GM23338 (cell line): ENCODE data around the gene RET. TPM values are rescaled to one million over a fixed set of nuclear protein-coding genes. Genes with fewer than 3 reads are reported as not detected.

Experiments
- ATAC-seq: fragments of 200-7000 bp; cut with Tn5 transposase; 3 replicates; pipeline ENCODE4 v1.9.1; 2020
- DNase-seq: peaks from one replicate; pipeline ENCODE4 v3.0.0-alpha.2; 2015; ENCODE audit warnings: low spot score
- H2AFZ ChIP-seq: fragments of 200-600 bp; sonication (generic); 2 replicates; pipeline ENCODE4 v1.8.0; 2016; ENCODE audit warnings: antibody characterized with exemption, mild to moderate bottlenecking, moderate library complexity
- H3F3A ChIP-seq: fragments of 200-600 bp; sonication (generic); replicated peaks from 2 replicates; pipeline ENCODE4 v1.8.0; 2017; ENCODE audit warnings: antibody characterized with exemption, mixed run types, low read depth
- H3K27ac ChIP-seq: fragments of 200-600 bp; sonication (generic); 2 replicates; pipeline ENCODE4 v1.6.1; 2016; ENCODE audit warnings: low read depth
- H3K27me3 ChIP-seq: fragments of 200-600 bp; sonication (generic); 2 replicates; pipeline ENCODE4 v1.8.0; 2016; ENCODE audit warnings: mild to moderate bottlenecking, mixed run types, moderate library complexity; ENCODE audit not compliant: insufficient read depth
- H3K36me3 ChIP-seq: fragments of 200-600 bp; sonication (generic); 2 replicates; pipeline ENCODE4 v1.8.0; 2016; ENCODE audit warnings: mild to moderate bottlenecking; ENCODE audit not compliant: insufficient read depth
- H3K4me1 ChIP-seq: fragments of 200-600 bp; sonication (generic); 2 replicates; pipeline ENCODE4 v1.8.0; 2016; ENCODE audit warnings: mild to moderate bottlenecking, moderate library complexity; ENCODE audit not compliant: insufficient read depth
- H3K4me2 ChIP-seq: fragments of 200-600 bp; sonication (generic); 2 replicates; pipeline ENCODE4 v1.7.1; 2017; ENCODE audit warnings: mixed run types
- H3K4me3 ChIP-seq: fragments of 200-600 bp; sonication (generic); 2 replicates; pipeline ENCODE4 v1.6.1; 2016; ENCODE audit warnings: mixed run types
- H3K79me2 ChIP-seq: fragments of 200-600 bp; sonication (generic); replicated peaks from 2 replicates; pipeline ENCODE4 v1.8.0; 2017; ENCODE audit warnings: mild to moderate bottlenecking; ENCODE audit not compliant: insufficient read depth
- H3K9me2 ChIP-seq: fragments of 200-600 bp; sonication (generic); 2 replicates; pipeline ENCODE4 v1.8.0; 2017; ENCODE audit not compliant: insufficient read depth
- H4K20me1 ChIP-seq: fragments of 200-600 bp; sonication (generic); replicated peaks from 2 replicates; pipeline ENCODE4 v1.8.0; 2017; ENCODE audit warnings: mild to moderate bottlenecking; ENCODE audit not compliant: insufficient read depth
- H3K27ac Mint-ChIP-seq: 2 replicates; pipeline ENCODE4 v1.8.0; 2020; ENCODE audit warnings: inconsistent platforms, mild to moderate bottlenecking, moderate library complexity, mixed read lengths
- H3K27me3 Mint-ChIP-seq: 3 replicates; pipeline ENCODE4 v1.8.0; 2022; ENCODE audit warnings: low read depth, mild to moderate bottlenecking, moderate library complexity, mixed read lengths, inconsistent platforms; ENCODE audit not compliant: insufficient read depth, poor library complexity
- H3K36me3 Mint-ChIP-seq: 3 replicates; pipeline ENCODE4 v1.8.0; 2021; ENCODE audit warnings: low read depth, mild to moderate bottlenecking, inconsistent platforms, moderate library complexity, mixed read lengths
- H3K4me1 Mint-ChIP-seq: 3 replicates; pipeline ENCODE4 v1.8.0; 2020; ENCODE audit warnings: mild to moderate bottlenecking, inconsistent platforms, mixed read lengths
- H3K4me3 Mint-ChIP-seq: 3 replicates; pipeline ENCODE4 v1.8.0; 2021; ENCODE audit warnings: moderate library complexity, mild to moderate bottlenecking, inconsistent platforms, mixed read lengths
- H3K9me3 Mint-ChIP-seq: 3 replicates; pipeline ENCODE4 v1.8.0; 2020; ENCODE audit warnings: moderate library complexity, mild to moderate bottlenecking, inconsistent platforms, mixed read lengths
- EZH2 ChIP-seq: fragments of 200-600 bp; sonication (generic); IDR thresholded peaks from one replicate; pipeline ENCODE4 v1.8.0; 2017; ENCODE audit warnings: antibody characterized with exemption, mild to moderate bottlenecking, low read depth; ENCODE audit not compliant: unreplicated experiment
- EZH2phosphoT487 ChIP-seq: fragments of 200-600 bp; sonication (generic); IDR thresholded peaks from one replicate; pipeline ENCODE4 v1.8.1; 2018; ENCODE audit warnings: antibody characterized with exemption; ENCODE audit not compliant: unreplicated experiment
- ZNF331 ChIP-seq: fragments of 250-450 bp; sonication (Bioruptor Pico); IDR thresholded peaks from 2 replicates; pipeline ENCODE4 v1.5.0; 2020; ENCODE audit warnings: low read depth, mild to moderate bottlenecking, moderate library complexity
- polyA plus RNA-seq: library from polyadenylated mRNA; unstranded; fragments of >200 nt; fragmentation: Nextera tagmentation; extraction: Ambion mirVana; gene quantifications from 2 replicates; pipeline ENCODE4 v1.2.1, GENCODE V29; 2016
- total RNA-seq: library from RNA; depleted of rRNA; stranded (reverse); fragments of >200 nt; shearing (Covaris generic); gene quantifications from 2 replicates; pipeline ENCODE4 v1.2.3, GENCODE V29; 2014
- TF ChIP-seq, protein P1 (sequence below), 2 experiments: fragments of 200-600 bp in 1 of 2; sonication (generic) in 1 of 2; conservative IDR thresholded peaks; 2 replicates each; pipeline versions ENCODE4 v1.5.1 to v1.6.1; 2016 to 2017; ENCODE audit warnings: antibody characterized with exemption in 2 of 2, low read depth in 2 of 2, mild to moderate bottlenecking in 2 of 2, moderate library complexity in 1 of 2
- TF ChIP-seq, protein P2 (sequence below): IDR thresholded peaks from one replicate; pipeline ENCODE4 v1.6.1; 2018; ENCODE audit warnings: antibody characterized with exemption; ENCODE audit not compliant: unreplicated experiment
- TF ChIP-seq, protein P3 (sequence below): IDR thresholded peaks from 2 replicates; pipeline ENCODE4 v1.6.1; 2016; ENCODE audit warnings: antibody characterized with exemption

Gene RET
- total and polyA plus RNA-seq, 2 experiments from 2014 or later, result 5.5 to 9.8 TPM

DNA sequence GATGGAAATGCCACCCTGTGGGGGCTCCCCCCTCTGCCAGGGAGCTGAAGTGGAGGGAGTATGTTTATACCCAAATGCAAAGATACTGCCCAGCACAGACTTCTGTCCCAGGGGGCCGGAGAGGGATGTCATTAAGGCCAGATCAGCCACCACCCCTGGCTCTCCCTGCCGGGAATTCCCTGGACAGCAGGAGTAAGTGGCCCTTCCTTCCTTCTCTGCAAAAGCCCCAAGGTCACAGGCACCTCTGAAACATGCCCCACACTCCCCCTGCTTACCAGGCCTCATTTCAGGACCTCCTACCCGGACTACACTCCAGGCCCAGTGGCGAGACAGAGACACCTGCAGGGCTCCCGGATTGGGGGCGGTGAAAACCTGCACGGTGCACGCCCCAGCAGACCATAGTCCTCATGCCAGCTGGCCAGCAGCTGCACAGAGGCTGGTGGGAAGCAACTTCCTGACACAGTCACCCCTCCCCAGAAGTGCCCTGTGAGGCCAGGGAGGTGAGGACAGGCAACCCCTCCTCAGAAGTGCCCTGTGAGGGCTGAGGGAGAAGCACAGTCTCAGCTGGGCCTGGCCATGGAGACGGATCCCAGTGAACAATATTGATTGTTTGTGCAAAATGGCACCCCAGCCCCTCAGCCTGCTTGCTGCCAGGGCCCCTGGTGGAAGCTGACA, 33.0 kb upstream of the RET start:
- Histone ChIP-seq H3K9me2 (no peaks in the 10 kb centered on the region), H3F3A (no peaks in the 10 kb centered on the region), H3K4me2 (no peak overlapping the region), H3K4me1 (peaks cover 3% of the 10 kb centered on the region), H3K36me3 (no peaks in the 10 kb centered on the region), H4K20me1 (no peaks in the 10 kb centered on the region), H3K27ac (no peak overlapping the region), H3K79me2 (no peaks in the 10 kb centered on the region), H3K27me3 (no peaks in the 10 kb centered on the region), H2AFZ (0 out of 2 replicates have a peak overlapping the region, but pooled peaks have one; percentile 32), H3K4me3 (no peak overlapping the region)
- H3K4me3 Mint-ChIP-seq, result no peak overlapping the region
- no peaks in the 10 kb centered on the region for H3K36me3 Mint-ChIP-seq
- DNase-seq (no peak), ATAC-seq (peak; percentile 5; the same call in 1 of the 3 replicates)
- peaks cover 7% of the 10 kb centered on the region for H3K27me3 Mint-ChIP-seq
- H3K9me3 Mint-ChIP-seq, result no peaks in the 10 kb centered on the region
- H3K27ac Mint-ChIP-seq, result peak overlapping the region; percentile 80
- H3K4me1 Mint-ChIP-seq, result peaks cover 16% of the 10 kb centered on the region
- TF ChIP-seq EZH2phosphoT487, result no peak
- TF ChIP-seq, protein P1, sequence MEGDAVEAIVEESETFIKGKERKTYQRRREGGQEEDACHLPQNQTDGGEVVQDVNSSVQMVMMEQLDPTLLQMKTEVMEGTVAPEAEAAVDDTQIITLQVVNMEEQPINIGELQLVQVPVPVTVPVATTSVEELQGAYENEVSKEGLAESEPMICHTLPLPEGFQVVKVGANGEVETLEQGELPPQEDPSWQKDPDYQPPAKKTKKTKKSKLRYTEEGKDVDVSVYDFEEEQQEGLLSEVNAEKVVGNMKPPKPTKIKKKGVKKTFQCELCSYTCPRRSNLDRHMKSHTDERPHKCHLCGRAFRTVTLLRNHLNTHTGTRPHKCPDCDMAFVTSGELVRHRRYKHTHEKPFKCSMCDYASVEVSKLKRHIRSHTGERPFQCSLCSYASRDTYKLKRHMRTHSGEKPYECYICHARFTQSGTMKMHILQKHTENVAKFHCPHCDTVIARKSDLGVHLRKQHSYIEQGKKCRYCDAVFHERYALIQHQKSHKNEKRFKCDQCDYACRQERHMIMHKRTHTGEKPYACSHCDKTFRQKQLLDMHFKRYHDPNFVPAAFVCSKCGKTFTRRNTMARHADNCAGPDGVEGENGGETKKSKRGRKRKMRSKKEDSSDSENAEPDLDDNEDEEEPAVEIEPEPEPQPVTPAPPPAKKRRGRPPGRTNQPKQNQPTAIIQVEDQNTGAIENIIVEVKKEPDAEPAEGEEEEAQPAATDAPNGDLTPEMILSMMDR (conservative IDR thresholded peaks at IDR 0.05; ENCODE audit: low read depth in 2 of 2), result 0 out of 4 replicates have a peak, but pooled peaks of 1 of the 2 experiments have one; percentile 13

DNA sequence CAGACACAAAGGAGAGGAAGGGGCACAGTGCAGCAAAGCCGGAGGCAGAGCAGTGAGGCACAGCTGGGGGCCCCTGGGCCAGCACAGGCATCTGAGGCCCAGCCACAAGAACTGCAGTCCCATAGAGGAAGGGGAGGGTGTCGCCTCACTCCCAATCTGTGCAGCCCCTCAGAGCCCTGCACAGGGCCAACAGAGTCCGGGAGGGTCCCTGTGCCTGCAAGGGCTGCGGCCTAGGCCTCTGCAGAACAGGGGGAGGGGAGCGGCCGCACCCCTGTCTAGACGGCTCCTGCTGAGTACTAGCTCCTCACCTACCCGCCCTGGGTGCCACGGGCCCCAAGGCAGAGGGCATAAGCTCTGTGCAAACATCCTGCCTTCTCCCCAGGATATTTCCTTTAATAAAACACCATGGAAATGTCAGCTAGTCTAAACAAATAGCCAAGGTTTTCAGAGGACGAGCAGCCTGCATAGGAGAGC, 32.4 kb upstream of the RET start:
- no peak for DNase-seq
- H3K4me3 Mint-ChIP-seq, result no peak overlapping the region
- Histone ChIP-seq H3K27me3 (no peaks in the 10 kb centered on the region), H3K36me3 (no peaks in the 10 kb centered on the region), H3K4me3 (no peak overlapping the region), H3K4me1 (peaks cover 3% of the 10 kb centered on the region), H3K79me2 (no peaks in the 10 kb centered on the region), H3F3A (no peaks in the 10 kb centered on the region), H3K4me2 (no peak overlapping the region), H4K20me1 (no peaks in the 10 kb centered on the region), H2AFZ (0 out of 2 replicates have a peak overlapping the region, but pooled peaks have one; percentile 32), H3K27ac (no peak overlapping the region), H3K9me2 (no peaks in the 10 kb centered on the region)
- H3K27me3 Mint-ChIP-seq, result peaks cover 7% of the 10 kb centered on the region
- no peaks in the 10 kb centered on the region for H3K36me3 Mint-ChIP-seq
- peak overlapping the region; percentile 80 for H3K27ac Mint-ChIP-seq
- no peaks in the 10 kb centered on the region for H3K9me3 Mint-ChIP-seq
- H3K4me1 Mint-ChIP-seq, result peaks cover 19% of the 10 kb centered on the region
- peak; percentile 25 for ATAC-seq
- TF ChIP-seq EZH2, result no peak
- TF ChIP-seq, protein P2, sequence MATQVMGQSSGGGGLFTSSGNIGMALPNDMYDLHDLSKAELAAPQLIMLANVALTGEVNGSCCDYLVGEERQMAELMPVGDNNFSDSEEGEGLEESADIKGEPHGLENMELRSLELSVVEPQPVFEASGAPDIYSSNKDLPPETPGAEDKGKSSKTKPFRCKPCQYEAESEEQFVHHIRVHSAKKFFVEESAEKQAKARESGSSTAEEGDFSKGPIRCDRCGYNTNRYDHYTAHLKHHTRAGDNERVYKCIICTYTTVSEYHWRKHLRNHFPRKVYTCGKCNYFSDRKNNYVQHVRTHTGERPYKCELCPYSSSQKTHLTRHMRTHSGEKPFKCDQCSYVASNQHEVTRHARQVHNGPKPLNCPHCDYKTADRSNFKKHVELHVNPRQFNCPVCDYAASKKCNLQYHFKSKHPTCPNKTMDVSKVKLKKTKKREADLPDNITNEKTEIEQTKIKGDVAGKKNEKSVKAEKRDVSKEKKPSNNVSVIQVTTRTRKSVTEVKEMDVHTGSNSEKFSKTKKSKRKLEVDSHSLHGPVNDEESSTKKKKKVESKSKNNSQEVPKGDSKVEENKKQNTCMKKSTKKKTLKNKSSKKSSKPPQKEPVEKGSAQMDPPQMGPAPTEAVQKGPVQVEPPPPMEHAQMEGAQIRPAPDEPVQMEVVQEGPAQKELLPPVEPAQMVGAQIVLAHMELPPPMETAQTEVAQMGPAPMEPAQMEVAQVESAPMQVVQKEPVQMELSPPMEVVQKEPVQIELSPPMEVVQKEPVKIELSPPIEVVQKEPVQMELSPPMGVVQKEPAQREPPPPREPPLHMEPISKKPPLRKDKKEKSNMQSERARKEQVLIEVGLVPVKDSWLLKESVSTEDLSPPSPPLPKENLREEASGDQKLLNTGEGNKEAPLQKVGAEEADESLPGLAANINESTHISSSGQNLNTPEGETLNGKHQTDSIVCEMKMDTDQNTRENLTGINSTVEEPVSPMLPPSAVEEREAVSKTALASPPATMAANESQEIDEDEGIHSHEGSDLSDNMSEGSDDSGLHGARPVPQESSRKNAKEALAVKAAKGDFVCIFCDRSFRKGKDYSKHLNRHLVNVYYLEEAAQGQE, result no peak
- no peak for TF ChIP-seq ZNF331 (CRISPR knock-in tag)
- TF ChIP-seq, protein P1 (conservative IDR thresholded peaks at IDR 0.05; ENCODE audit: low read depth in 2 of 2), result no peak
- TF ChIP-seq, protein P3, sequence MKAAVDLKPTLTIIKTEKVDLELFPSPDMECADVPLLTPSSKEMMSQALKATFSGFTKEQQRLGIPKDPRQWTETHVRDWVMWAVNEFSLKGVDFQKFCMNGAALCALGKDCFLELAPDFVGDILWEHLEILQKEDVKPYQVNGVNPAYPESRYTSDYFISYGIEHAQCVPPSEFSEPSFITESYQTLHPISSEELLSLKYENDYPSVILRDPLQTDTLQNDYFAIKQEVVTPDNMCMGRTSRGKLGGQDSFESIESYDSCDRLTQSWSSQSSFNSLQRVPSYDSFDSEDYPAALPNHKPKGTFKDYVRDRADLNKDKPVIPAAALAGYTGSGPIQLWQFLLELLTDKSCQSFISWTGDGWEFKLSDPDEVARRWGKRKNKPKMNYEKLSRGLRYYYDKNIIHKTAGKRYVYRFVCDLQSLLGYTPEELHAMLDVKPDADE, result no peak
